Central memory CD8-positive, alpha-beta T cell (primary cell): ENCODE measurements around the gene EBF4.

Source experiments
- ATAC-seq: fragments of 150-1000 bp; cut with Tn5 transposase; replicated peaks from 2 replicates; pipeline ENCODE4 v1.10.0; 2022; ENCODE audit warnings: mild to moderate bottlenecking, moderate FRiP score, moderate number of reproducible peaks; ENCODE audit not compliant: poor library complexity, severe bottlenecking; ENCODE audit errors: extremely low read depth
- DNase-seq, 2 donors: peaks; one replicate each; pipeline ENCODE4 v3.0.0; 2021; ENCODE audit warnings: low spot score in 2 of 2
- H3K27ac Mint-ChIP-seq: one replicate; pipeline ENCODE4 v1.8.0; 2022; ENCODE audit warnings: low read depth, mild to moderate bottlenecking, moderate library complexity, mixed read lengths
- H3K27me3 Mint-ChIP-seq: one replicate; pipeline ENCODE4 v1.8.0; 2022; ENCODE audit warnings: mixed read lengths
- H3K36me3 Mint-ChIP-seq: one replicate; pipeline ENCODE4 v1.8.0; 2022; ENCODE audit warnings: mild to moderate bottlenecking, moderate library complexity, mixed read lengths; ENCODE audit not compliant: insufficient read depth
- H3K4me1 Mint-ChIP-seq: one replicate; pipeline ENCODE4 v1.8.0; 2022; ENCODE audit warnings: mixed read lengths
- H3K4me3 Mint-ChIP-seq: one replicate; pipeline ENCODE4 v1.8.0; 2022; ENCODE audit warnings: mild to moderate bottlenecking, moderate library complexity, mixed read lengths
- H3K9me3 Mint-ChIP-seq: one replicate; pipeline ENCODE4 v1.8.0; 2022; ENCODE audit warnings: mixed read lengths

EBF4 gene

DNA sequence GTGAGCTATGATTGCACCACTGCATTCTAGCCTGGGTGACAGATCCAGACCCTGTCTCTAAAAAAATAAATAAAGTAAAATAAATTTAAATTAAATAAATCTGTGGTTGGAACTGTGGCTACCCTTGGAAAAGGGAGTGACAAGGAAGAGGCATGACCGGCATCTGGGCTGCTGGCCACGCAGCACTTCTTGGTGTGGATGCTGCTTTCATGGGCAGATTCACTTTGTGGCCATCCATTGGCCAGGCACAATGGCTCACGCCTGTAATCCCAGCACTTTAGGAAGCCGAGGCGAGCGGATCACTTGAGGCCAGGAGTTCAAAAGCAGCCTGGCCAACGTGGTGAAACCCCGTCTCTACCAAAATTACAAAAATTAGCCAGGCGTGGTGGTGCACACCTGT is 16.1 kb downstream of the EBF4 start:
- no peak overlapping the region for H3K27ac Mint-ChIP-seq
- no peak overlapping the region for H3K4me3 Mint-ChIP-seq
- ATAC-seq (no peak), DNase-seq (no peak)
- H3K4me1 Mint-ChIP-seq = no peaks in the 10 kb centered on the region
- H3K9me3 Mint-ChIP-seq = no peaks in the 10 kb centered on the region
- peaks cover 16% of the 10 kb centered on the region for H3K27me3 Mint-ChIP-seq
- H3K36me3 Mint-ChIP-seq = peaks cover 3% of the 10 kb centered on the region

DNA sequence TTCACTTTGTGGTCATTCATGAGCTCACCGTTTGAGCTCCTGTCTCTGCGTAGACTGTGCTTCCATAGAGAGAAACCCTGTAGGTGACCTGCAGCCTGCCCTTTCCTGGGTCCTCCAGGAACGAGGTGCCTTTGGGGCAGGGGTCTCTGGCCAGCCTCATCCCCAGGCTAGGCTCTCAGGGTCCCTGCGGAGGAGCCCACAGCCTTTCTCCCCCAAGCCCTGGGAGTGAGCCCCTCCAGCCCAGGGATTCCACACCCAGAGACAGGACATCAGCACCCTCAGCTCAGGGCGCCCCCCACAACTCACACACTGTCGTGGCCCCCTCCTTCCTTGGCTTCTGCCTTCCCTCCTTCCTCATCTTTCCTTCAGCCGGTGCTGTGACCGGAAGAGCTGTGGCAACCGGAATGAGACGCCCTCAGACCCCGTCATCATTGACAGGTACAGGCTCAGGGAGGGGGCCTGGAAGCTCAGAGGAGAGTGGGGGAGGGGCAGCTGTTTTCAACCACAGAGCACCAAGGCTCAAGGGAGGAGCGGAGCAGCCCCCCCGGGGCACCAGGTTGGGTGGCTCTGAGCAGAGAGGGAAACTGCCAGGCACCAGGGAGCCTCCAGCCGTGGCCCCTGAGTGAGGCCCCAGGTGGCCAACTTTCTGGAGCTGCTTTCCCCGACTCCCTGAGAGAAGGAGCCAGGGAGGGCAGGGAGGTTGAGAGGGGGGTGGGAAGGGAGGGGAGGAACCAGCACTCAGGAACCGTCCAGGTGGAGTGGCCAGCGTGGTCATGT is 16.8 kb downstream of the EBF4 start:
- ATAC-seq (no peak), DNase-seq (no peak)
- Mint-ChIP-seq H3K9me3 (no peaks in the 10 kb centered on the region), H3K27me3 (peaks cover 16% of the 10 kb centered on the region), H3K27ac (no peak overlapping the region), H3K4me3 (no peak overlapping the region), H3K4me1 (no peaks in the 10 kb centered on the region), H3K36me3 (peaks cover 3% of the 10 kb centered on the region)

DNA sequence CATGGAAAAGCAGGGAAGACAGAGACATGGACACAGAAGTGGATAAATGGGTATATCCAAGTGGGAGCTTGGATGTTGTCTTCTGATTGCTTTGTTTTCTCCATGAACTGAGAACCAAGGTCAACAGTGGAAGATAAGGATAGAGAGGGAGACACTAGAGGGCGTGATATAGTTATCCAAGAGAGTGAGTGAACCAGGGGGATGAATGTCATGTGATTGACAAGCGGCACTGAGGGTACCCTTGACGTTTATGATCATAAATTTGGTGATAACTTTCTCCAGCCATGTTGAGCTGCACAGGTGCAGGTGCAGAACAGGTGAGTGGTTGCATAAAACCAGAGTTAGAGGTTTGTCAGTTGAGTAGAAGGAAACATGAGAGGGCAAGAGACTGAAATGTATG is 20.7 kb downstream of the EBF4 start:
- Mint-ChIP-seq H3K36me3 (no peaks in the 10 kb centered on the region), H3K27ac (no peak overlapping the region), H3K9me3 (no peaks in the 10 kb centered on the region), H3K27me3 (no peaks in the 10 kb centered on the region), H3K4me1 (no peaks in the 10 kb centered on the region), H3K4me3 (no peak overlapping the region)
- DNase-seq = no peak
- no peak for ATAC-seq

DNA sequence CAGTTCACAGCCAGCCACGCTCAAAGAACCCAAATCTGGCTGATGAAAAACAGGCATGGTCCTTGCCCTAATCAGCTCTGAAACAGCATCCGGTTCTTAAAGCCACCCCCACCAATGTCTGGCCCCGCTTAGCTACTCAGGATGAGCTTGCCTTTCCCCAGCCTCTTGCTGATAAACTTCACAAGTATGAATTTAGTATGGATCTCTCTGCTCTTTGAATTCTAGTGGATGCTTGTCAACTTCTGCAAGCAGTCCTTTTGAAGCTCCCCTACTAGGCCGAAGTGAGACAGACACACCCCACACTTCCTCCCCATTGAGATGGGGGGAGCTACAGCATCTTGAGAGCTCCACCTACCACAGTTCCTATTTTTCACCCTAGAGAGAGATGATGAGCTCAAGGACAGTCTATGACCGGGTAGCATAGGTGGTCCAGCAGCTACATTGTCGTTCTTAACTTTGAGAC is 36.7 kb downstream of the EBF4 start:
- peak overlapping the region; percentile 53 for H3K4me3 Mint-ChIP-seq

DNA sequence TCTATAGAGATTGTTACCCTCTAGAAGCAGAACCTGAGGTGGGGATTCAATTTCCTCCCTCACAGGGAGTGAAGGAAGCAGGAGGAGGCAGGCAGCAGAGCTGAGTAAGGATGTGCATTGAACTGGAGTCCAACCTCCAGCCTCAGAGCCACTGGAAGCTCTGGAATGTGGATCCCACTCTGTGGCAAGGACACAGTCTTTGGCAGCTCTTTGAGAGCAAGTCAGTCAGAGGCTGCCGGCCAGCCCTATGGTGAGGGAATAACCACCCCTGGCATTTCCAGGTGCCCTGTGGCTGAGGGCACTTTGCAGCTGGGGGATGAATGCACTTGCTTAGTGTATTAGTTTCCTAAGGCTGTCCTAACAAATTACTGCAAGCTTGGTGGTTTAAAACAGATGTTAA is 37.2 kb downstream of the EBF4 start:
- ATAC-seq = no peak
- H3K27me3 Mint-ChIP-seq = no peaks in the 10 kb centered on the region
- H3K36me3 Mint-ChIP-seq = no peaks in the 10 kb centered on the region
- peak overlapping the region; percentile 85 for H3K27ac Mint-ChIP-seq
- H3K4me1 Mint-ChIP-seq = peaks cover 22% of the 10 kb centered on the region
- no peak for DNase-seq
- peaks cover 7% of the 10 kb centered on the region for H3K9me3 Mint-ChIP-seq
- peak overlapping the region; percentile 53 for H3K4me3 Mint-ChIP-seq

More for the DNA sequence above, 36.7 kb downstream of the EBF4 start:
- peaks cover 7% of the 10 kb centered on the region for H3K9me3 Mint-ChIP-seq
- ATAC-seq (peak; percentile 91), DNase-seq (no peak)
- H3K27me3 Mint-ChIP-seq = no peaks in the 10 kb centered on the region
- H3K27ac Mint-ChIP-seq = peak overlapping the region; percentile 85
- no peaks in the 10 kb centered on the region for H3K36me3 Mint-ChIP-seq
- H3K4me1 Mint-ChIP-seq = peaks cover 22% of the 10 kb centered on the region

DNA sequence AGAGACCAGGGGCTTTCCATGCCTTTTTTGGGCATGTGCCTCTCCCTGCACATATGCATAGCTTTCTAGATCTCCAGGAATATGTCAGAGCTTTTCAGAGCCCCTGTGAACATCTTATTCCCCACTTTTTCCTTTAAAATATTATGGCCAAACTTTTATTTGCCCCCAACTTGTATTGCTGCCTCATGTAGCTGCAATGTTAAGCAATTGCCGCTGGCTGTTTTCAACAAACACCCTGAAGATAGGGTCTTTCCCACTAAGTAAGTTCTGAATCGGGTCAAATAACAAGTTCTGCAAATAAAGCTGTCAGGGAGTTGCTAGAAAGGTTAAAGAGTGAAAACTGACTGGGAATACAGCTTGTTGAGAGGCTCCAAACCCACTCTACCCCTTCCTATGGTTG is 42.3 kb downstream of the EBF4 start:
- H3K9me3 Mint-ChIP-seq = peaks cover 7% of the 10 kb centered on the region
- peaks cover 22% of the 10 kb centered on the region for H3K4me1 Mint-ChIP-seq
- H3K36me3 Mint-ChIP-seq = no peaks in the 10 kb centered on the region
- no peak for ATAC-seq
- no peak overlapping the region for H3K27ac Mint-ChIP-seq
- no peak overlapping the region for H3K4me3 Mint-ChIP-seq
- H3K27me3 Mint-ChIP-seq = peaks cover 8% of the 10 kb centered on the region
- no peak for DNase-seq

DNA sequence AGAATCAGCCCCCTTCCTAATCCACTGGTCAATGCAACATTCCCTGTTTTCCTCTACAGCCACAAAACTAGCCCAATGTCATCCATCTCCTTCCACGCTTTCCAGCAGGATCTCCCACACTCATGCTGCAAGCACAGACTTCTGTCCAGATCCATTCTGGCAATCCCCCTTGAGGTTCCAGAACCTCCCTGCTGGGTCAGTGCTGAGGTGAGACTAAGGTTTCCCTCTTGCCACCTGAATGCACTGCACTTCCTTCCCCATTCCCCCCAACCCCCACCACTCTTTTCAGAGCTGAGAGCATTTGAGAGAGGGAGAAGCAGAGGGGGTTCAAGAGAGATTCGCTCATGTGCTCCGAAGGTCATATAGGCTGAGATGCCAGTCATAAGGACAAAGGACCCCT is 43.9 kb downstream of the EBF4 start:
- H3K27me3 Mint-ChIP-seq = peaks cover 8% of the 10 kb centered on the region
- DNase-seq (no peak), ATAC-seq (no peak)
- no peak overlapping the region for H3K27ac Mint-ChIP-seq
- no peak overlapping the region for H3K4me3 Mint-ChIP-seq
- peaks cover 26% of the 10 kb centered on the region for H3K4me1 Mint-ChIP-seq
- no peaks in the 10 kb centered on the region for H3K36me3 Mint-ChIP-seq
- peaks cover 7% of the 10 kb centered on the region for H3K9me3 Mint-ChIP-seq

DNA sequence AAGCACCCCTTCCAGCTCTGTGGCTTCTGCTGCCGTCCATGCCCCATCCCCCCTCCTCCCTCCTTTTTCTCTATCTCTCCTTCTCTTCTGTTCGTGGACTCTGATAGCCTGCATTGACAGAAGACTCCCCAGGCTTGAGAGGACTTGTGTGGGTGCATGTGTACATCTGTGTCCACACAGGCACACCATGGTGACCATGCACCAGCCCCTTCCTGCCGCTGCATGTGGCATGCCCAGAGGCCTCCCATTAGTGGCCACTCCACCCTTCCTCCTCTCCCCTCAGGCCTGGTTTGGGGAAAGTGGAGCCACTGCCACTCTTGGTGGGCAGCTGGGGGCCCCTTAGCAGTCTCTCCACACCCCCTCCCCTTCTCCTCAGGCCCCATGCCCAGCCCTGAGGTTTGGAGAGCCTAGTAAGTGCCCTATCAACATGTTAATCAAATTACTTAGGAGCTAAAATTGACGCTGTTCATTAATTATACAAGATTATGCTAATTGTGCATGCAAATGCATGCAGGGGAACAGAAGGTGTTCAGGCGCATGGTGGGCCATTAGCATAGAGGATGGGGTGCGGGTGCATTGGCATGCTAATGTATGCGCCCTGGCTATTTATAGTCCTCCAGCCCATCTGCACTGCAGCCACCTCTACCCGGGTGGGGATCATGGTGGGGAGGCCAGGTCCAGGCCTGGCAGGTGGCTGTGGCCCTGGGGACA is 45.9 kb downstream of the EBF4 start:
- ATAC-seq (no peak), DNase-seq (no peak)
- Mint-ChIP-seq H3K4me3 (no peak overlapping the region), H3K9me3 (no peaks in the 10 kb centered on the region), H3K36me3 (peaks cover 2% of the 10 kb centered on the region), H3K27me3 (peaks cover 8% of the 10 kb centered on the region), H3K27ac (peak overlapping the region; percentile 54), H3K4me1 (peaks cover 45% of the 10 kb centered on the region)

DNA sequence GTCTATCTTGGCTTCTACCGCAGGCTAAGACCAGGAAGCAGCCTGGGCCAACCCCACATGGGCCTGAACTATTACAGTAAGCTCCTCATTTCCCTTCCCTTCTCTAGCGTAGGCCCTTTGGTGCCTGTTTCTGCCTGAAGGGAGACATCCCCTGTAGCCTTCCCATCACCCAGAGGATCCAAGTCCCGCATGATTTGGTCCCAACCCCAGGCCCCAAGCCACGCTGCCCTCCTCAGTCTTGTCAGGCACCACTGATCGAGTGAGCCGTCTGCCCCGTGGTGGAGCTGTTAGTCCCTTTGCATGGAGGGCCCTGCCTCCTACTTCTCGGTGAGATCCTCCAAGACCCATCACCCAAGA is 46.4 kb downstream of the EBF4 start:
- DNase-seq (no peak), ATAC-seq (no peak)
- peaks cover 47% of the 10 kb centered on the region for H3K4me1 Mint-ChIP-seq
- H3K4me3 Mint-ChIP-seq = no peak overlapping the region
- no peaks in the 10 kb centered on the region for H3K9me3 Mint-ChIP-seq
- H3K36me3 Mint-ChIP-seq = peaks cover 2% of the 10 kb centered on the region
- H3K27me3 Mint-ChIP-seq = peaks cover 8% of the 10 kb centered on the region
- no peak overlapping the region for H3K27ac Mint-ChIP-seq

DNA sequence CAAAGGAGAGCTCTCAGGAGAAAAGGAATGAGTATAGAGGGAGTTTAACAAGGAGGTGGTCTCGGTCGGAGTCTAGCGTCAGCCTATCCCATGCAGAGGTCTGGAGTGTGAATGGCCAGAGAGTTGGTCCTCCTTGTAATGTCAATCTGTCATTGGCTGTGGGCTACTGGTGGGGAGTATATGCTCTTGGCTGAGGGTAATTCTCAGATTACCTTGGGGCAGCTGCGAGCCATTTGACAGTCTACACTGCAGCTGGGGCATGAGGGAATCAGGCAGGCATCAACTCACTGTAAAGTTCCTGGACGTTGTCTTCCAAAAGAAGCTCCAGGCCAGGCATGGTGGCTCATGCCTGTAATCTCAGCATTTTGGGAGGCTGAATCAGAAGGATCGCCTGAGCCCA is 48.1 kb downstream of the EBF4 start:
- Mint-ChIP-seq H3K27me3 (peaks cover 8% of the 10 kb centered on the region), H3K36me3 (peaks cover 2% of the 10 kb centered on the region), H3K4me3 (peak overlapping the region; percentile 60), H3K4me1 (peaks cover 52% of the 10 kb centered on the region), H3K9me3 (no peaks in the 10 kb centered on the region), H3K27ac (peak overlapping the region; percentile 90)
- ATAC-seq (no peak), DNase-seq (no peak)

DNA sequence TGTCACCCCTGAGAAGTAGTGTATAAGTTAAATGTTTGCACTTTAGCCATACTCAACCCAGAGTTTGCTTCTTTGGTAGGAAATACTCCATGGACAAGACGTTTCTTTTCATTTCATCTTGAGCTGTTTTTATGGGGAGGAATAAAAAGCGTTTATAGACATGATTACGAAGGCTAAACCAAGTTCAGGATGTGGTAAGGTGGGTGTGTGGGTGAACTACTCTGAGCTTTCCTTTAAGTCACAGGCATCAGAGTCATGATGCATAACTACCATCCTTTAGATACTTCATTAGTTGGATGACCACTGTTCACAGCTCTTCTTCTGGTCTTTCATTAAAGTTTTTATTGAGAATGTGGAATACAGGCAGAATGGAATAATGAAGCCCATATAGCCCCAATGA is 48.9 kb downstream of the EBF4 start:
- peak overlapping the region; percentile 90 for H3K27ac Mint-ChIP-seq
- H3K4me3 Mint-ChIP-seq = peak overlapping the region; percentile 60
- ATAC-seq = peak; percentile 97
- H3K27me3 Mint-ChIP-seq = peaks cover 4% of the 10 kb centered on the region
- no peaks in the 10 kb centered on the region for H3K9me3 Mint-ChIP-seq
- DNase-seq = no peak
- peaks cover 2% of the 10 kb centered on the region for H3K36me3 Mint-ChIP-seq
- H3K4me1 Mint-ChIP-seq = peaks cover 51% of the 10 kb centered on the region

DNA sequence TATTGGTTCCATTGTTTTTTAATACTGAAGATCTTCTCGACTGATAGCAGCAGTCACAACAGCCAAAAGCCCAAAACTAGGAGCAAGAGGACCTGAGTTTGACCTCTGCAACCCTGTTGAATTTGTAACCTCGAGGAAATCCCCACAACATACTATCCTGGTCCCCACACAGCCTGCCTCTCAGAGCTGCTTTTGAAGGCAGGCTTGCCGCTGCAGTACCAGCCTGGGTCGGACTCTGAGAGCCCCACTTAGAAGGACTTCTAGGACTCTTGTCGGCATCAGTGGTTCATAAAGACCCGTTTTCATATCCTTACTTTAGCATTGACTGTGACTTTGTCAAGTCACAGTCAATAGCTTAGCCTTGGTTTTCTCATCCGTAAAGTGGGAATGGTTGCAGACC is 49.3 kb downstream of the EBF4 start:
- peak overlapping the region; percentile 60 for H3K4me3 Mint-ChIP-seq
- peak; percentile 31 for ATAC-seq

DNA sequence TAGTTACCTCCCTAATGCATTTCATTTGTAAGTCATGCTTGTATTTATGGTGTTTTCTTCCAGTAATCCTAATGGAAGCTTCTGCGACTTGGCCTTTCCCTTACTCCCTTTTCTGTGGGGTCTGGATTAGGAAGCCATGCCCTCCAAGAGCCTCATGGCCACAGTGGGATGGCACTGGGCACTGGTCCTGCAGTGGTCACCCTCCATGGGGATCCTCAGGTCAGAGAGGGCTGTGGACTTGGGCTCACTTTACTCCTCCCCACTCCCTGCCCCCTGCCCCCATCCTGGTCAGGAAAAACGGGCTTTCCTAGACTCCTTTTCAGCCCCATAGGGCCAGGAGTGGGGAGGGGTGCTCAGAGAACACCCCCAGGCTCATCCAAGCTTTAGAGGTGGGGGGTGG is 49.9 kb downstream of the EBF4 start:
- Mint-ChIP-seq H3K27me3 (no peaks in the 10 kb centered on the region), H3K9me3 (no peaks in the 10 kb centered on the region), H3K4me1 (peaks cover 48% of the 10 kb centered on the region), H3K27ac (peak overlapping the region; percentile 90), H3K36me3 (peaks cover 2% of the 10 kb centered on the region), H3K4me3 (peak overlapping the region; percentile 60)
- DNase-seq = peak in 1 of 2 donors; percentile 12
- ATAC-seq = no peak

More for the DNA sequence above, 49.3 kb downstream of the EBF4 start:
- DNase-seq = no peak
- no peaks in the 10 kb centered on the region for H3K27me3 Mint-ChIP-seq
- peak overlapping the region; percentile 90 for H3K27ac Mint-ChIP-seq
- H3K36me3 Mint-ChIP-seq = peaks cover 2% of the 10 kb centered on the region
- H3K9me3 Mint-ChIP-seq = no peaks in the 10 kb centered on the region
- peaks cover 48% of the 10 kb centered on the region for H3K4me1 Mint-ChIP-seq
